ENCODE measurements around the gene HES3. TPM values are rescaled to one million over a fixed set of nuclear protein-coding genes. Genes with fewer than 3 reads are reported as not detected.

HES3 gene
- total RNA-seq, 2 donors from 2014 or later: not detected

DNA sequence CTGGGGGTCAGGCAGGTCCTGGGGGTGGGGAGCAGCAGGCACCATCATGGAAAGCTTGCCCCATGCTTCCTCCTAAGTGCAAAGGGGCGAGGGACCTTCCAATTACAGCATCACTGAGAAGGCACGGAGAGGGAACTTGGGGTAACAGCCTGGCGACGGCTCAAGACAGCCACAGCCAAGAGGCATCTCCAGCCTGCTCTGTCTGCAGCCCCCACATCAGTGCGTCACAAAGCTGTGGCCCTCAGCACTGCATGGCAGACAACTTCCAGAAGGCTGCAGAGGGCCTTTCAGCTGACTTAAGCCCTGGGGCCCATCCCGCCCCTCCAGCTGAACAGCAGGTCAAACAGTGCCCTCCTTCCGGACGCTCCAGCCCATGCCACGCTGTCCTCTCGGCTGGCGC lies 30.1 kb downstream of the HES3 start:
- H3K4me3 ChIP-seq: no peak overlapping the region
- H3K4me1 ChIP-seq: no peaks in the 10 kb centered on the region
- DNase-seq (no peak), ATAC-seq (no peak)
- intact Hi-C loops (cut with DNase I): no loop called here
- WGBS, 2 donors: 83 to 92% methylated on average over 1 to 11 of the region's 11 CpGs
- no peak overlapping the region for H3K27ac ChIP-seq
- H3K27me3 ChIP-seq: no peaks in the 10 kb centered on the region
- TF ChIP-seq, protein P1, sequence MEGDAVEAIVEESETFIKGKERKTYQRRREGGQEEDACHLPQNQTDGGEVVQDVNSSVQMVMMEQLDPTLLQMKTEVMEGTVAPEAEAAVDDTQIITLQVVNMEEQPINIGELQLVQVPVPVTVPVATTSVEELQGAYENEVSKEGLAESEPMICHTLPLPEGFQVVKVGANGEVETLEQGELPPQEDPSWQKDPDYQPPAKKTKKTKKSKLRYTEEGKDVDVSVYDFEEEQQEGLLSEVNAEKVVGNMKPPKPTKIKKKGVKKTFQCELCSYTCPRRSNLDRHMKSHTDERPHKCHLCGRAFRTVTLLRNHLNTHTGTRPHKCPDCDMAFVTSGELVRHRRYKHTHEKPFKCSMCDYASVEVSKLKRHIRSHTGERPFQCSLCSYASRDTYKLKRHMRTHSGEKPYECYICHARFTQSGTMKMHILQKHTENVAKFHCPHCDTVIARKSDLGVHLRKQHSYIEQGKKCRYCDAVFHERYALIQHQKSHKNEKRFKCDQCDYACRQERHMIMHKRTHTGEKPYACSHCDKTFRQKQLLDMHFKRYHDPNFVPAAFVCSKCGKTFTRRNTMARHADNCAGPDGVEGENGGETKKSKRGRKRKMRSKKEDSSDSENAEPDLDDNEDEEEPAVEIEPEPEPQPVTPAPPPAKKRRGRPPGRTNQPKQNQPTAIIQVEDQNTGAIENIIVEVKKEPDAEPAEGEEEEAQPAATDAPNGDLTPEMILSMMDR (IDR thresholded peaks at IDR 0.05): no peak
- TF ChIP-seq POLR2A (IDR thresholded peaks at IDR 0.05): no peak
- H3K9me3 ChIP-seq: no peaks in the 10 kb centered on the region
- H3K36me3 ChIP-seq (replicated peaks in 1 of 2; ENCODE audit: insufficient read depth in 1 of 2, low read depth in 2 of 2): no peaks in the 10 kb centered on the region

DNA sequence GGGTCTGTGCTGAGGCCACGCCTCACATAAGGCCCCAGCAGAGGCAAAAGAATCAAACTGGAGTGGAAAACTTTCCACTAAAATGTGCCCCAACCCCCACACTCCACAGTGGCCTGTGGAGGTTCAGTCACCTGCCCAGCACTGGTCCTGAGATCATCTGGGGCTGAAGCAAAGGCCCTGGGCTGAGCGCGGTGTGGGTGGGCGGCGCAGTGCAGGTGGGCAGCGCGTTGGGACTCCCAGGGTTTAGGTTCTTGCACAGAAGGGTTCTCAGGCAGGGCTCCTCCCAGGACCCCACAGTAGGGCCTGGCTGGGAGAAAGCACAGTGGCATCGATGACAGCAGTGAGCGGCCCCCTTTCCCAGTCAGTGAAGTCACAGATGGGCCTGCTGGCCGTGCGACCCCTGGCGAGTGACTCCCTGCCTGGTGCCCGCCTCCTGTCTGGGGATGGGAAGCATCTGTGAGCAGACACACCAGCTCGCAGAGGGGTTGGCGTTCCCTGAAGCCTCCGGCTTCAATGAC lies 30.7 kb downstream of the HES3 start:
- H3K9me3 ChIP-seq: no peaks in the 10 kb centered on the region
- H3K27me3 ChIP-seq: no peaks in the 10 kb centered on the region
- no peak for ATAC-seq
- no peaks in the 10 kb centered on the region for H3K4me1 ChIP-seq
- no peaks in the 10 kb centered on the region for H3K36me3 ChIP-seq (replicated peaks in 1 of 2; ENCODE audit: insufficient read depth in 1 of 2, low read depth in 2 of 2)
- DNase-seq: no peak
- intact Hi-C loops (cut with DNase I): no loop called here
- no peak for TF ChIP-seq POLR2A (IDR thresholded peaks at IDR 0.05)
- TF ChIP-seq, protein P1 (IDR thresholded peaks at IDR 0.05): no peak
- no peak overlapping the region for H3K27ac ChIP-seq
- WGBS, 2 donors: 68 to 93% methylated on average over 2 to 16 of the region's 16 CpGs
- no peak overlapping the region for H3K4me3 ChIP-seq

- TF ChIP-seq POLR2A (IDR thresholded peaks at IDR 0.05): no peak
- TF ChIP-seq, protein P1 (IDR thresholded peaks at IDR 0.05): no peak
- no peak overlapping the region for H3K27ac ChIP-seq
- intact Hi-C loops (cut with DNase I): no loop called here
- H3K4me1 ChIP-seq: no peaks in the 10 kb centered on the region
- peak in 3 of 4 donors; percentile 22 to 32 (median 30) for DNase-seq
- H3K9me3 ChIP-seq: no peaks in the 10 kb centered on the region
- WGBS, 2 donors: 73 to 82% methylated on average over 28 to 35 of the region's 35 CpGs
- ATAC-seq: peak; percentile 29
- no peak overlapping the region for H3K4me3 ChIP-seq
- no peaks in the 10 kb centered on the region for H3K27me3 ChIP-seq
- no peaks in the 10 kb centered on the region for H3K36me3 ChIP-seq (replicated peaks in 1 of 2; ENCODE audit: insufficient read depth in 1 of 2, low read depth in 2 of 2)
Measured at GRCh38 chr1:6275826-6276782, 32.1 kb downstream of the HES3 start.

DNA sequence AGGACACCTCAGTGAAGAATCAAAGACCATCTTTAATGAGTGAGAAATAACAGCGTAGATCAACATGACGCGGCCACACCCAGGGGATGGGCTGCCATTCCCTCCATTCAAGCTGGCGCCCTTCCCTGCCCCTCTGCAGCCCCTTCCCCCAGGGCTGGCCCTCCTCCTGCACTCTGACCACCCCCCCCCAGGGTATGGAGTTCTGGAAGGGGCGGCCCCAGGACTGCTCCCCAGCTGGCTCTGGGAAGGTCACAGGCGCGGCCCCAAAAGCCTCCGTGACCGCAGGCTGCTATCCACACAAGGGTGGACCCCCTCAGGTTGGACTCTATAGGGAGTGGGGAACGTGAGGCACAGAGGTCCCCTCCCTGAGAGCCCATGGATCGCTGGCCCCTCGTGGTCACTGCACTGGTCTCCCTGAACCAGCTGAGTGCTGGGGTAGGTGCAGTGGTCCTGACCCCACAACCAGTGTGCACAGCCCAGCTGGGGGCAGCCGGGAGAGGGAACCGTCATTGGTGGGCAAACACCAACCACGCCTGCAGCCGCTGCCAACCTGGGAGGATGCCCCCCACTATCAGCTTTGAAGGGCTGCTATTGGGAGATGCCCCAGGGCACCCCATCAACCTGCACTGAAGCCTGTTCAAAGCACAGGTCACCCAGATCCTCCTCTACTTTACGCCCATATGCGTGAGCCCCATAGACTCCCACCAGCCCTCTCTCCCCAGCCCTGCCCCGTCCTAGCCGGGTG lies 33.0 kb downstream of the HES3 start:
- Histone ChIP-seq H3K27me3 (no peaks in the 10 kb centered on the region), H3K9me3 (no peaks in the 10 kb centered on the region), H3K27ac (no peak overlapping the region), H3K36me3 (replicated peaks in 1 of 2; ENCODE audit: insufficient read depth in 1 of 2, low read depth in 2 of 2) (no peaks in the 10 kb centered on the region), H3K4me3 (no peak overlapping the region), H3K4me1 (no peaks in the 10 kb centered on the region)
- WGBS, 2 donors: 91 to 97% methylated on average over 10 to 19 of the region's 20 CpGs
- TF ChIP-seq, protein P1 (IDR thresholded peaks at IDR 0.05): no peak
- ATAC-seq: no peak
- no peak for DNase-seq
- intact Hi-C loops (cut with DNase I): no loop called here

Measured in body of pancreas (tissue), 4 donors.